ENCODE measurements around the gene CES4A. TPM values are rescaled to one million over a fixed set of nuclear protein-coding genes. Genes with fewer than 3 reads are reported as not detected.
"Not testable (repeated sequence)": the region's sequence is repeated elsewhere in the genome, so short reads cannot be mapped to it uniquely, and the experiment has no call there.

The CES4A gene
- polyA plus RNA-seq, 1 of the 3 experiments (the other 2 are of a cell fraction), result 7.3 TPM

DNA sequence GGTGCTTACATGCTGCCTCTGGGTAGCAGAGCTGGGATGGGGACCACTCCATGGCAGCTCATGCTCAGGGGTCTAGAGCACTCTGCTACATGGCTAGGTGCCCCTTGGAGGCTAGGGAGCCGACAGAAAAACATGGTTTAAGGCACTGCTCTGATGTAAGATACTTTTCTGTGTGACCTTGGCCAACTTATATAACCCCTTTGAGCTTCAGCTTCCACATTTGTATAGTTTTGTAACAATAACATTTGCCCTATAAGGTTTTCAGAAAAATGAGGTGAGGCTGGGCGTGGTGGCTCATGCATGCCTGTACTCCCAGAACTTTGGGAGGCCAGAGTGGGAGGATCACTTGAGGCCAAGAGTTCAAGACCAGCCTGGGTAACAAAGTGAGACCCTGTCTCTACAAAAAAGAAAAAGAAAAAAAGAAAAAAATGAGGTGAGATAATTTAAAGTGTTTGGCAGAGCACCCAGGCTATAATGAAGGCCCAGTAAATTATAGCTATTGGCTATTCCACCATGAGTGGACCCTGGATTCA is 3.2 kb downstream of the CES4A start:
- H3K27ac ChIP-seq (ENCODE audit: low read depth in 2 of 2, low read length in 1 of 2), result no peak overlapping the region
- H3K36me3 ChIP-seq (replicated peaks in 1 of 2; ENCODE audit: control insufficient read depth in 1 of 2, insufficient read depth in 2 of 2, low read length in 1 of 2), result no peaks in the 10 kb centered on the region
- H3K4me2 ChIP-seq, result no peak overlapping the region
- TF ChIP-seq MAX (IDR thresholded peaks at IDR 0.05; ENCODE audit: low read depth) (no peak), EP300 (IDR thresholded peaks at IDR 0.05; ENCODE audit: borderline replicate concordance in 1 of 2, low read depth in 1 of 2, low read length in 1 of 2) (no peak), FOXM1 (IDR thresholded peaks at IDR 0.05; ENCODE audit: low read depth) (no peak), GABPA (IDR thresholded peaks at IDR 0.05; ENCODE audit: low read depth) (no peak), FOXJ3 (CRISPR knock-in tag; IDR thresholded peaks at IDR 0.05) (no peak), ELF1 (IDR thresholded peaks at IDR 0.05) (no peak), MEF2A (IDR thresholded peaks at IDR 0.05; ENCODE audit: borderline replicate concordance, low read depth) (no peak), USF1 (IDR thresholded peaks at IDR 0.05; ENCODE audit: borderline replicate concordance, low read depth) (no peak), RFX5 (IDR thresholded peaks at IDR 0.05; ENCODE audit: low read length) (no peak), GATA2 (CRISPR knock-in tag; IDR thresholded peaks at IDR 0.05) (no peak), NFIC (IDR thresholded peaks at IDR 0.05; ENCODE audit: borderline replicate concordance) (no peak), FOSL2 (IDR thresholded peaks at IDR 0.05; ENCODE audit: borderline replicate concordance, low read depth) (no peak), SIN3A (IDR thresholded peaks at IDR 0.05; ENCODE audit: borderline replicate concordance, low read depth, low read length) (no peak), CTCF (IDR thresholded peaks at IDR 0.05) (no peak), RXRA (IDR thresholded peaks at IDR 0.05; ENCODE audit: borderline replicate concordance, low read depth) (no peak), RCOR1 (IDR thresholded peaks at IDR 0.05; ENCODE audit: low read length) (no peak), MXI1 (IDR thresholded peaks at IDR 0.05; ENCODE audit: low read depth, low read length) (no peak), USF2 (IDR thresholded peaks at IDR 0.05; ENCODE audit: borderline replicate concordance, low read depth, low read length) (no peak), JUND (IDR thresholded peaks at IDR 0.05) (no peak)
- TF ChIP-seq, protein P1, sequence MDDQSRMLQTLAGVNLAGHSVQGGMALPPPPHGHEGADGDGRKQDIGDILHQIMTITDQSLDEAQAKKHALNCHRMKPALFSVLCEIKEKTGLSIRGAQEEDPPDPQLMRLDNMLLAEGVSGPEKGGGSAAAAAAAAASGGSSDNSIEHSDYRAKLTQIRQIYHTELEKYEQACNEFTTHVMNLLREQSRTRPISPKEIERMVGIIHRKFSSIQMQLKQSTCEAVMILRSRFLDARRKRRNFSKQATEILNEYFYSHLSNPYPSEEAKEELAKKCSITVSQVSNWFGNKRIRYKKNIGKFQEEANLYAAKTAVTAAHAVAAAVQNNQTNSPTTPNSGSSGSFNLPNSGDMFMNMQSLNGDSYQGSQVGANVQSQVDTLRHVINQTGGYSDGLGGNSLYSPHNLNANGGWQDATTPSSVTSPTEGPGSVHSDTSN (IDR thresholded peaks at IDR 0.05), result no peak
- no peak overlapping the region for H2AFZ ChIP-seq (ENCODE audit: low read depth)
- CTCF ChIA-PET, result interaction anchor here (0.8 to 3.9 kb wide), 8 partner anchors 13 to 193 kb away, joined by 3 to 20 read pairs (median 4); no protein-coding TSS in a partner anchor
- no peak for DNase-seq
- H3K9ac ChIP-seq, result no peak overlapping the region
- no peaks in the 10 kb centered on the region for H3K9me2 ChIP-seq
- no peaks in the 10 kb centered on the region for H4K20me1 ChIP-seq (ENCODE audit: insufficient read depth)
- no peaks in the 10 kb centered on the region for H3K4me1 ChIP-seq (ENCODE audit: control insufficient read depth in 1 of 2, insufficient read depth in 2 of 2, low read depth in 1 of 2, low read length in 1 of 2)
- no peaks in the 10 kb centered on the region for H3F3A ChIP-seq (replicated peaks; ENCODE audit: insufficient read depth)
- H3K9me3 ChIP-seq, result no peaks in the 10 kb centered on the region
- H3K79me2 ChIP-seq (ENCODE audit: insufficient read depth), result no peaks in the 10 kb centered on the region
- H3K27me3 ChIP-seq (ENCODE audit: insufficient read depth), result no peaks in the 10 kb centered on the region
- H3K4me3 ChIP-seq (ENCODE audit: low read depth in 2 of 2, low read length in 1 of 2), result no peak overlapping the region
- 63% methylated on average over 2 of the region's 2 CpGs for WGBS (ENCODE audit: low lambda C conversion rate)
- POLR2A ChIA-PET, result interaction anchor here (0.6 kb wide), 1 partner anchor 1054 kb away, joined by 6 read pairs; no protein-coding TSS in a partner anchor

- DNase-seq; H3K4me1 ChIP-seq (ENCODE audit: control insufficient read depth in 1 of 2, insufficient read depth in 2 of 2, low read depth in 1 of 2, low read length in 1 of 2); H2AFZ ChIP-seq (ENCODE audit: low read depth); H3K4me2 ChIP-seq; H3K4me3 ChIP-seq (ENCODE audit: low read depth in 2 of 2, low read length in 1 of 2); H3K27me3 ChIP-seq (ENCODE audit: insufficient read depth); H3F3A ChIP-seq (replicated peaks; ENCODE audit: insufficient read depth); POLR2A ChIA-PET; H3K9me3 ChIP-seq; H3K9ac ChIP-seq; H3K36me3 ChIP-seq (replicated peaks in 1 of 2; ENCODE audit: control insufficient read depth in 1 of 2, insufficient read depth in 2 of 2, low read length in 1 of 2); H3K27ac ChIP-seq (ENCODE audit: low read depth in 2 of 2, low read length in 1 of 2); H4K20me1 ChIP-seq (ENCODE audit: insufficient read depth); H3K79me2 ChIP-seq (ENCODE audit: insufficient read depth); H3K9me2 ChIP-seq: not testable (repeated sequence)
- CTCF ChIA-PET, result interaction anchor here (2.6 to 3.9 kb wide), 2 partner anchors 16 to 162 kb away, joined by 9 to 20 read pairs; no protein-coding TSS in a partner anchor
- 84% methylated on average over 12 of the region's 12 CpGs for WGBS (ENCODE audit: low lambda C conversion rate)
These were observed 5.2 kb downstream of the CES4A start for GRCh38 chr16:66993558-66993957.
